ENCODE measurements around the gene UNC13D.
A peak's percentile ranks its signal among the peaks of the same experiment; 100 is the strongest.
"Not testable (repeated sequence)": the region's sequence is repeated elsewhere in the genome, so short reads cannot be mapped to it uniquely, and the experiment has no call there.

UNC13D gene

GRCh38 chr17:75874323-75875181 lies 30.3 kb upstream of the UNC13D start:
- no peak for DNase-seq (ENCODE audit: low read depth)

GRCh38 chr17:75873587-75874322 lies 29.6 kb upstream of the UNC13D start:
- DNase-seq (ENCODE audit: low read depth) = no peak

DNA sequence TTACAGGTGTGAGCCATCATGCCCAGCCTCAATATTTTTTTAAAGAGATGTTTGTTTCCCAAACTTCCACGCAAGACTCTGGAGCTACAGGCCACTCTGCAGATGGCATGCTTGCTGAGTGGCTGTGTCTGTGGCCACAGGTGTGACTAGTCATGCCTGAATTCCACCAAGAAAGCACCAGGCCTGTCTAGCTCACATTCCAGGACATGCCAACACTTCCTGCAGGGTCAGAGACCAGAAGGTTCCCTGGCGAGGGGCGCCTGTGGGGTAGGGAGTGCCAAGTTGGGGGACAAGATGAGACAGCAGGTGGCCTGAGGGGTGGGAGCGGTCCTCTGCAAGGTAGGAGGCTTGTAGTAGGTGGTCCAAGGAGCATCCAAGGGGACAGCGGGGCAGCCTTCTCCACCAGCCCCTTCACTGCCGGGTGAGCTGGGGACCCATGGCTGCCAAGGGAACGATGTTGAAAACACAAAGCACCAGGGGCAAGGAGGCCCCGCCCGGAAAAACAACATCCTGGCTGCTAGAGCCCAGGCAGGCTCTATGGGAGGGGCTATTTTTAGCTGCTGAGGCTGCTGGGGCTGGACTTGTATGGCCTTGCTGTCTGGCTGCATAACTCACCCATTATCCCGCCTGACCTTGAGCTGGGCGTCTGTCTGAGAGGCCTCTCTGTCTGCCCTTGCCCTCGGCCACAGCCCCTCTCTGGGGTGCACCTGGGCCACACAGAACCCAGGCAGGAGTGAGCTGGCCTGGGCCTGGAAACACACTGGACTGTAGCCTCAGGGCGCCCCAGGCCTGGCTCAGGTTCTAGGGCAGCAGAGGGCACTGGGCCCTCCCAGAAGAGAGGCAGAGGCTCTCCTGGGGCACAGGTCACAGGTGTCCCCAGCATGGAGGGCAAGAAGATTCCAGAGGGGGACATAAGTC lies 28.5 kb upstream of the UNC13D start:
- DNase-seq (ENCODE audit: low read depth) = no peak

DNA sequence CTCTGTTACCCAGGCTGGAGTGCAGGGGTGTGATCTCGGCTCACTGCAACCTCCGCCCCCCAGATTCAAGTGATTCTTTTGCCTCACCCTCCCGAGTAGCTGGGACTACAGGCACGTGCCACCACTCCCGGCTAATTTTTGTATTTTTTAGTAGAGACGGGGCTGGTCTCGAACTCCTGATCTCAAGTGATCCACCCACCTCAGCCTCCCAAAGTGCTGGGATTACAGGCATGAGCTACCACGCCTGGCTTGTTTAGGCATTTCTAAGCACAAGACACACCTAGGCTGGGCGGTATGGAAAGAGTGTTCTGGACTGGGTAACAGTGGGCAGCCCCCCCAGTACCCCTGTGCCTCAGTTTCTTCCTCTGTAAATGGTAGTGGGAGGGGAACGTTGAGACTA lies 26.0 kb upstream of the UNC13D start:
- not testable (repeated sequence) for DNase-seq (ENCODE audit: low read depth)

DNA sequence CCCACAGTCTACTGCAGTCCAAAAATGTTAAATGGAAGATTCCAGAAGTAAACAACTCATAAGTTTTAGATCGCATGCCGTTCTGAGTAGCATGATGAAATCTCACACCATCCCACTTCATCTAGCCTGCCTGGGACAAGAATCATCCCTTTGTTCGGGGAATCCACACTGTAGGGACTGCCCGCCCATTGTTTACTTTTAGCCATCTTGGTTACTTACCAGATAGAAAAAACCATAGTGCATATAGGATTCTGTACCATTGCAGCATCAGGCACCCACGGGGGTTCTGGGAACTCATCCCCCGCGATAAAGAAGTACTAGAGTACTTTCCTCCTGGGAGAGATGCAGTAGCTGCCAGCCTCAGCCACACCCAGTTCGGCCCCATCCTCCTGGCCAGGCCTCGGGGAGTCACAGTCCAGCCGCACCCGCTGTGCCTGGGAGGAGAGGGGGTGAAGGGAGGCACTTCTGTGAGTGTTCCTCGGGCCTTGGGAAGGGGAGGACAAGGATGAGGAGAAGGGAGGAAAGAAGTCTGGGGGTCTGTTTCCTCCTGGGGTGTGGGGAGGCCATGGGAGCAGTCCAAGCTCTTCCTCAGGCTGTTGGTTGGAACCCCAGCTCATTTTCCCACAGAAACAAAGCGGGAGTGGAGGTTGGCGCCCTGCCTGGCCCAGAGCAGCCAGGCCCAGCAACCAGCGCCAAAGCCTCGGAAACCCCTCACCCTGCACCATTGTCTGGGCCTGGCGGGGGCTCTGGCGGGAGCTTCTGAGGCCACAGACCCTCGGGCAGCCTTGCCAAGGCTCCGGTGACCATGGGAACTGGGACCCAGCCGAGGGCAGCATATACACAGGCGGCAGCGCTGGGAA lies 25.3 kb upstream of the UNC13D start:
- no peak for DNase-seq (ENCODE audit: low read depth)

DNA sequence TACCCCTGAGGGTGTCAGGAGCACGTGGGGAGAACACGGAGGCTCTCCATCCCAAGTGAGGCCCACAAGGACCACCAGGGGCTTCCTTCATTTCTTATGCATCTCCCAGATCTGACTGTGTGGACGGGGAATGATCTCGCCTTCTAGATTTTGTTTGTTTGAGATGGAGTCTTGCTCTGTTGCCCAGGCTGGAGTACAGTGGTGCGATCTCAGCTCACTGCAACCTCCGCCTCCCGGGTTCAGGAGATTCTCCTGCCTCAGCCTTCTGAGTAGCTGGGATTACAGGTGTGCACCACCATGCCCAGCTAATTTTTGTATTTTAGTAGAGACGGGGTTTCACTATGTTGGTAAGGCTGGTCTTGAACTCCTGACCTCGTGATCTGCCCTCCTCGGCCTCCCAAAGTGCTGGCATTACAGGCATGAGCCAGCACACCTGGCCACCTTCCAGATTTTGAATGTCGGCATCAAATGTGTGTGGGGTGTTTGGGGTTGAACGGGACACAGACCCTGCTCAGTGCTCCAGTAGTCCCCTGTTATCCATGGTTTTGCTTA lies 24.6 kb upstream of the UNC13D start:
- DNase-seq (ENCODE audit: low read depth) = not testable (repeated sequence)

- DNase-seq (ENCODE audit: low read depth) = not testable (repeated sequence)
These were observed 21.4 kb upstream of the UNC13D start for GRCh38 chr17:75865404-75866188.

DNA sequence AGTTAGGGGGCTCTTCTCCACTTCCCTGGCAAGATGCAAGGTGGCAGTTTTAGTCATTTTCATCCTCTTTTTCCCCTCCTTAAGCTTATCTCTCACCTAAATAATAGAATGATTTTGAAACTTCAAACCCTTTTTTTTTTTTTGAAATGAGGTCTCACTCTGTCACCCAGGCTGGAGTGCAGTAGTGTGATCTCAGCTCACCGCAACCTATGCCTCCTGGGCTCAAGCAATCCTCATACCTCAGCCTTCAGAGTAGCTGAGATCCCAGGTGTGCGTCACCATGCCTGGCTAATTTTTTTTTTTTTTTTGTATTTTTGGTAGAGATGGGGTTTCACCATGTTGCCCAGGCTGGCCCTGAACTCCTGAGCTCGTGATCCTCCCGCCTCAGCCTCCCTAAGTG lies 20.7 kb upstream of the UNC13D start:
- DNase-seq (ENCODE audit: low read depth) = not testable (repeated sequence)

DNA sequence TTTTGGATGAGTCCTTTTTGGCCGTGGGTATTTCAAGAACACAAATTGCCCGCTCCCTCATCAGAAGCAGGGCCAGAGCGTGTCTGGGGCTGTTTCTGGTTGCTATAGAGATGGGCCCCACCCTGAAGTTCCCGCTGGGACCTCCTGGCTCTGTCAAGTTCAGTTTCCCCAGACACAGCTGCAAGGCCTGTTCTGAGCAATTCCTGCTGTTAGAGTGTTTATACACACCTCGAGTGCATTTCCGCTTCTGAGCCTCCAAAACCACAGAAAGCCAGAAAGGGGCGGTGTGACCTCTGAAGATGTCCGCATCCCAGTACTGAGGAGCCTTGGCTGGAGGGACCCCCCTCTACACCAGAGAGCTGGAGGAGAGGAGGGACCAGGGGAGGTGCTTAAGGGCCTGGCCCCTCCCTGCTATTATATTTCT lies 20.3 kb upstream of the UNC13D start:
- DNase-seq (ENCODE audit: low read depth) = no peak

DNA sequence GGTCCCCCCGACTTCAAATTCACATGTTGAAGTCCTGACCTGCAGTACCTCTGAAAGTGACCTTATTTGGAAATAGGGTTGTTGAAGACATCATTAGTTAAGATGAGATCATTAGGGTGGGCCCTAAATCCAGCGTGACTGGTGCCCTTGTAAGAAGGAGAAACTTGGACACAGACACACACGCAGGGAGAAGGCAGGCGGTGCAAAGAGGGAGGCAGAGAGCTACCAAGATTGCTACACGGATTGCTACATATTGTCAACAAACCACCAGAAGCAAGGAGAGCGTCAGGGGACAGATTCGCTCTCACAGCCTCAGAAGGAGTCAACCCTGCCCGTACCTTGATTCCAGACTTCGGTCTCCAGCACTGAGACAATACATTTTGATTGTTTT lies 17.7 kb upstream of the UNC13D start:
- DNase-seq (ENCODE audit: low read depth) = no peak

DNA sequence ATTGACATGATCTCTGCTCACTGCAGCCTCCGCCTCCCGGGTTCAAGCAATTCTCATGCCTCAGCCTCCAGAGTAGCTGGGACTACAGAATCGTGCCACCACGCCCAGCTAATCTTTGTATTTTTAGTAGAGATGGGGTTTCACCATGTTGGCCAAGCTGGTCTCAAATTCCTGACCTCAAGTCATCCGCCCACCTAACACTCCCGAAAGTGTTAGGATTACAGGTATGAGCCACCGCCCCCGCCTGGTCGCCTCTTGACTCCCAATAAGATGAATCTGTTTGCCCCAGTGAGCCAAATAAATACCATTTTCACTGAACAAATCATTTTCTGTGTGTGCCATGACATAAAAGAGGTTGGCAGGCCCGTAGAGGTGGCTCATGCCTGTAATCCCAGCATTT lies 15.2 kb upstream of the UNC13D start:
- DNase-seq (ENCODE audit: low read depth) = not testable (repeated sequence)

DNA sequence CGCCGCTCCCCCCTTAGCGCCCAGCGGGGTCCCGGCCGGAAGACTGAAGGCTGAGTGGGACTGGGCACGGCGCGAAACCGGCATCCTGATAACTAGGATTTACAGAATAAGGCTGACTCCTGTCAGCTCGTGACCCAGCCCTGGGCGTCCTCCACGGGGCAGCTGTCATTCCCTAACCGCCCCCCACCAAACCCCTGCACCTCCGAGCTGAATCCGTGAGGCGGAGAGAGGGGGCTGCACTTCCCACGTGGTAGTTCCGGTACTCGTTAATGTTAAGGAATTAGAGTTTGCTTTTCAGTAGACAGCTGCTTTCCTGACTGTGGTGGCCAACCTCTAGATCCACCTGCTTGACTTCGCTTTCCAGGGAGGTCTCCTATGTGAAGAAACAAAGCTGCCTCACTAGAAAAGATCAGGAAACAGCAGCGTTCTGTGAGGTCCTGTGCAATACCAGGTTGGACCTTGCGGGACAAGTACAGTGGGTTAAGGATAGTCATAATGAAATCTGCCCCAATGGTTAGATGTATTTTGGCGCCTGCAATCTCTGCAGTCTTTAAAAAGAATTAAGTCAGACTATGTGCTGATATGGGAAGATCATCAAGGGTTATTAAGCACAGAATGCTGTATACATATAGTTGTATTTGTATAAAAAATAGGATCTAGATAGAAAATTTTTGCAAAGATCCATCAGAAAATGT lies 12.0 kb upstream of the UNC13D start:
- no peak for DNase-seq (ENCODE audit: low read depth)

- peak; percentile 93 for DNase-seq (ENCODE audit: low read depth)
These were observed 11.3 kb upstream of the UNC13D start, which contains the start of gene WBP2 for GRCh38 chr17:75855310-75856061. WBP2 (minus strand) TSS chr17:75855335; CDS start chr17:75855297, 38 bp downstream.

DNA sequence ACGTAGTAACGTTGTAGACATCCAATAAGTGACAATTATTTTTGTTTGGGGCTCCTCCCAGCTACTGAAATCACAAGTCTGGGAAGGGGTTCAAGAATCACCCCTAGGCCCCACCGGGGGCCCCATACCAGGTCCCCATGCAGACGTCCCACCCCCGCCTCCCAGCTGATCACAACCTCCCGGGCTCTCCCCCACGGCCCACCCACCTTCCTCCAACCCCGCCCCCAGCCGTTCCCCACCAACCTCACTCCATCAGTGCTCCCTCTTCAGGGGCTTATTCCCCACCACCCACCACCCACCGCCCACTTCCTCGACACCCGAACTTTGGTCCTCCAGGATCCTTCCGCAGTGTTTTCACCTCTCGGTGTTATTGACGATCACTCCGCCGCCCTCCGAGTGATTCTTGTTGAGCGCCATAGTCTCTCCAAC lies 10.7 kb upstream of the UNC13D start:
- DNase-seq (ENCODE audit: low read depth) = no peak

DNA sequence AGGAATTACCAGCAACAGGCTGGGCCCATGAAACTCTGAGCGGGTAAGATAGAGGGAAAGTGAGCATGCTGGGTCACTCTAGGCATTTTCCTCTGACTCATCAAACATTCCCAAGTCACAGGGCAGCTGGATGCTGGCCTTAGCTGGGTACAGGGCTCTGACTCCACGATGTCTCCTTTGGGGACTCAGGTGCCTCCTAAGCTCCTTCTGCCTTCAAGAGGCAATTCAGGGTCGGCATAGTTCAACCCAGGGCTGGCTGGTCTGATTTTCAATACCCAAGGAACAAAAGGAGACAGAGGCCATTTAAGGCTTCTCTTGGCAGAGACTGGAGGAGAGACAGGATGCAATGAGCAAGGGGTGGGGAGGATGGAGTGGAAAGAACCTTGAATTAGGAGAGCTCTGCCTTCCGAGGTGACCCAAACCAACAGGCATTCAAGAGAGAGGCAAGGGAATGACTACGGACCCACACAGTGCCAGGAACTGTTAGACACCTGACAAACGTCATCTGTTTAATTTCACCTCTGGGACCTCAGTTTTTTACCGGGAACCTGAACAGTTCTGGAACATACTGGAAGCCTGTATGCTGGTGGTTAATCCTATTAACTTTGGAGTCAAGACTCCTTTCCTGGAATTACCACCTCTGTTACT lies 10.0 kb upstream of the UNC13D start:
- DNase-seq (ENCODE audit: low read depth) = no peak

- no peak for DNase-seq (ENCODE audit: low read depth)
These were observed 9.2 kb upstream of the UNC13D start for GRCh38 chr17:75853433-75853832.

DNA sequence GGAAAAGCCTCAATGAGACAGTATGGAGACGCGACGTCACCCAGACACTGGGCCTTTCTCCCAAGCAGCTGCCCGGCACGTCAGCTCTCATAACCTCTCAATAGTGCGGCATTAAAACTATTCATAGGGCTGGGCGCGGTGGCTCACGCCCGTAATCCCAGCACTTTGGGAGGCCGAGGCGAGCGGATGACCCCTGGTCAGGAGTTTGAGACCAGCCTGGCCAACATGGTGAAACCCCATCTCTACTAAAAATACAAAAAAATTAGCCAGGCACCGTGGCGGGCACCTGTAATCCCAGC lies 7.4 kb upstream of the UNC13D start:
- DNase-seq (ENCODE audit: low read depth) = not testable (repeated sequence)

Measured in HS-27A (cell line).